Measurements from ENCODE around the gene IMMP2L. TPM values are rescaled to one million over a fixed set of nuclear protein-coding genes. Genes with fewer than 3 reads are reported as not detected.

Gene IMMP2L
- total RNA-seq, 1 donor from 2014 or later: 17.8 TPM

GRCh38 chr7:111006040-111006439 is 556.3 kb downstream of the IMMP2L start:
- intact Hi-C loops (cut with micrococcal nuclease): no loop called here
- no peak for TF ChIP-seq CTCF (IDR thresholded peaks at IDR 0.05; ENCODE audit: borderline replicate concordance)
- no peaks in the 10 kb centered on the region for H3K9me3 ChIP-seq (replicated peaks)

GRCh38 chr7:111005445-111005844 is 556.8 kb downstream of the IMMP2L start:
- H3K9me3 ChIP-seq (replicated peaks): no peaks in the 10 kb centered on the region
- no peaks in the 10 kb centered on the region for H3K36me3 ChIP-seq
- intact Hi-C loops (cut with micrococcal nuclease): no loop called here
- no peak for TF ChIP-seq CTCF (IDR thresholded peaks at IDR 0.05; ENCODE audit: borderline replicate concordance)
- H3K4me1 ChIP-seq: no peaks in the 10 kb centered on the region
- no peak overlapping the region for H3K27ac ChIP-seq (replicated peaks)
- no peak for DNase-seq
- no peaks in the 10 kb centered on the region for H3K27me3 ChIP-seq (ENCODE audit: low read depth)
- H3K4me3 ChIP-seq: no peak overlapping the region

More at GRCh38 chr7:111006040-111006439, 556.3 kb downstream of the IMMP2L start:
- Histone ChIP-seq H3K4me1 (no peaks in the 10 kb centered on the region), H3K27me3 (ENCODE audit: low read depth) (no peaks in the 10 kb centered on the region), H3K27ac (replicated peaks) (no peak overlapping the region), H3K4me3 (no peak overlapping the region), H3K36me3 (no peaks in the 10 kb centered on the region)
- no peak for DNase-seq

GRCh38 chr7:111004310-111004901 is 557.9 kb downstream of the IMMP2L start:
- Histone ChIP-seq H3K4me3 (no peak overlapping the region), H3K36me3 (no peaks in the 10 kb centered on the region), H3K4me1 (no peaks in the 10 kb centered on the region), H3K27me3 (ENCODE audit: low read depth) (no peaks in the 10 kb centered on the region), H3K9me3 (replicated peaks) (no peaks in the 10 kb centered on the region), H3K27ac (replicated peaks) (no peak overlapping the region)
- DNase-seq: no peak
- intact Hi-C loops (cut with micrococcal nuclease): no loop called here
- no peak for TF ChIP-seq CTCF (IDR thresholded peaks at IDR 0.05; ENCODE audit: borderline replicate concordance)

- Histone ChIP-seq H3K4me3 (no peak overlapping the region), H3K27ac (replicated peaks) (no peak overlapping the region), H3K36me3 (no peaks in the 10 kb centered on the region), H3K4me1 (no peaks in the 10 kb centered on the region), H3K9me3 (replicated peaks) (no peaks in the 10 kb centered on the region), H3K27me3 (ENCODE audit: low read depth) (no peaks in the 10 kb centered on the region)
- no peak for DNase-seq
- TF ChIP-seq CTCF (IDR thresholded peaks at IDR 0.05; ENCODE audit: borderline replicate concordance): no peak
- intact Hi-C loops (cut with micrococcal nuclease): no loop called here
Observed at GRCh38 chr7:111003883-111004282, 558.4 kb downstream of the IMMP2L start.

GRCh38 chr7:110994028-110994967 is 568.0 kb downstream of the IMMP2L start:
- DNase-seq: no peak
- TF ChIP-seq CTCF (IDR thresholded peaks at IDR 0.05; ENCODE audit: borderline replicate concordance): no peak
- intact Hi-C loops (cut with micrococcal nuclease): no loop called here
- Histone ChIP-seq H3K36me3 (no peaks in the 10 kb centered on the region), H3K27ac (replicated peaks) (peak overlapping the region; percentile 78), H3K27me3 (ENCODE audit: low read depth) (no peaks in the 10 kb centered on the region), H3K9me3 (replicated peaks) (peaks cover 6% of the 10 kb centered on the region), H3K4me3 (no peak overlapping the region), H3K4me1 (peaks cover 30% of the 10 kb centered on the region)

Measured in left ventricle myocardium inferior (tissue), 1 donor.